Measurements from ENCODE around the gene KRR1.
"Not testable (repeated sequence)": the region's sequence is repeated elsewhere in the genome, so short reads cannot be mapped to it uniquely, and the experiment has no call there.

KRR1 gene

GRCh38 chr12:75471902-75472890 is 39.2 kb downstream of the KRR1 start:
- DNase-seq = no peak

DNA sequence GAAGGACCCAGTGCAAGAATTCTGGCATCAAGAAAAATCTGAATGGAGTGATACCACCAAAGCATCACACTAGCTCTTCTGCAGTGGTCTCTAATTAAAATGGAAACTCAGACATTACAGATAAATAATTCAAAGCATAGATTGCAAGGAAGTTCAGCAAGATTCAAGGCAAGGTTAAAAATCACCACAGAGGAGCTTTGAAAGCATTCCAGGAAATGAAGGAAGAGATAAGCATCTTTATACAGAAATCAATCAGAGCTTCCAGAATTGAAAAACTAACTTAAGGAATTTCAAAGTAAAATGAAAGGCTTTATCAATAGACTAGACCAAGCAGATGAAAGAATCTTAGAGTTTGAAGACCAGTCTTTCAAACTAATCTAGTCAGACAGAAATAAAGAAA is 51.2 kb downstream of the KRR1 start:
- DNase-seq = no peak

GRCh38 chr12:75459755-75460154 is 51.7 kb downstream of the KRR1 start:
- DNase-seq = no peak

- DNase-seq = not testable (repeated sequence)
Observed at GRCh38 chr12:75457866-75458265, 53.5 kb downstream of the KRR1 start.

- DNase-seq = no peak
Observed at GRCh38 chr12:75457191-75457590, 54.2 kb downstream of the KRR1 start.

GRCh38 chr12:75455839-75456238 is 55.6 kb downstream of the KRR1 start:
- no peak for DNase-seq

DNA sequence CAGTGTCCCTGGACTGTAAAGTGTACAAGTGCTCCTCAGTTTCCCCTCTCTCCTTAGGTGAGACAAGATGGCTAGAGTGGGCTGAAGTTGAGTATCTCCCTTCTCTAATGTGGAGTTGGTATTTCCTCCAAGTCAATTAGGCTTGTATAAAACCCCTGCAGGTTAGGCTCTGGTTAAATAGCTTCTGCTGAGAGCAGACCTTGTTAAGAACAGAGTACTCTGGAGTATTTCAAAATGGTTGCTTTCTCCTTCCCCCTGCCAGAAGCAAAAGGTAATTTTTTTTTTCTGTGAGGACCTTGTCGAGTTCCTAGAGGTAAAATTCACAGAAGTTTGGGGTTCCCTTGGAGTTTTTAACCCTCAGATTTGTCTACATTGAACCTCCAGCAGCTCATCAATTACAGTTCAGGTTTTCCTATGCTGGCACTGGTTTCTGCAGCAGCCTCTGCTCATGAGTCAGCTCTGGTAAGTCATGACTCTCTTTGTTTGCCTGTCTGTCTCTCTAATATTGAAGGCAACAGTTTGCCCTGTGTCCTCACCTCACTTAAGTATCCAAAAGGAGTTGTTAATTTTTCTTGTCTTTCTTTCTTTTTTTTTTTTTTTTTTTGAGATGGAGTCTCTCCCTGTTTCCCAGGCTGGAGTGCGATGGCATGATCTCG is 58.6 kb downstream of the KRR1 start:
- DNase-seq = no peak

DNA sequence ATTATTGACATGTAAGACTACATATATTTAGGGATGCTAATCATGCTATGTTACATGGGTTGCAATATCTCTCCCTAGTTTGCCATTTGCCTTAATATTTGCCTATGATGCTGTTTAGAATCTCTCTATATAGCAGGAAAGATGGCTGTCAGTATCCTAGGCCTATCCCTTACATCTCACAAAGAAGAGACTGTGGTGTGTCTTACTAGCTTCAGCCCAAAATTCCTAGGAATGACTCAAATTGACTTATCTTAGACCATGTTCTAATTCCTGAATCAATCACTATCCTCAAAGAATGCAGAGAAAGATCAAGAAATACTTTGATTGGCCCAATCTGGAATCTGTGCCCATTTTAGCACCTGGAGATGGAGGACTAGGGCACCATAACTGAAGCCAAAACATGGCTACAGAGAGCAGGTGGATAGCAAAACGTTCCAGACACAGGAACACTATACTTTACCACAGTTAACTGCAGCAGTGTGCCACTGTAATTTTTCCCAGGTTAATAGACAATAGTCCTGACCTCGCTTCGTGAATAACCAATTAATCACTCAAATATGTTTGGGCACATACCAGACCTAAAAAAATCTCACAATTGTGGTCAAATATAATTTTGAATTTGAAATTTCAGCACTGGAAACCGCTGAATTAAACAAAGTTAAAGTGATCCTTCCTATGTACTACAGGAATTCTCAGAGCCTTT is 63.6 kb downstream of the KRR1 start:
- DNase-seq = no peak

- DNase-seq = no peak
Observed at GRCh38 chr12:75446857-75447256, 64.6 kb downstream of the KRR1 start.

- not testable (repeated sequence) for DNase-seq
Observed at GRCh38 chr12:75445137-75445507, 66.3 kb downstream of the KRR1 start.

GRCh38 chr12:75444429-75445136 is 66.8 kb downstream of the KRR1 start:
- DNase-seq = no peak

DNA sequence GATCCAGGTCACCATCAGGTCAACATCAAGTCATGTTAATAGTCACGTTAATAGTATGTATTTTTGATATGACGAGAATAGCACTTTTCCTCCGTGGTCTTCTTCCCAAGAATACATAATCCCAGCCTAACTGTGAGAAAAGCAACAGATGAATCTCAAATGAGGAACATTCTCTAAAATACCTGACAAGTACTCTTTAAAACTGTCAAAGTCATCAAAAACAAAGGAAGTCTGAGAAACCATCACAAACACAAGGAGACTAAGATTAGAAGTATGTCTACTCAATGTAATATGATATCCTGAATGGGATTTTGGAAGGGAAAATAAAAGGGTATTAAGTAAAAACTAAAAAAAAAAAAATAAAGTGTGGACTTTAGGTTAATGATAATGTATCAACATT is 67.7 kb downstream of the KRR1 start:
- DNase-seq = no peak

GRCh38 chr12:75442454-75442853 is 69.0 kb downstream of the KRR1 start:
- not testable (repeated sequence) for DNase-seq

- DNase-seq = not testable (repeated sequence)
Observed at GRCh38 chr12:75441687-75442449, 69.5 kb downstream of the KRR1 start.
